Measurements from ENCODE around the gene OSM. TPM values are rescaled to one million over a fixed set of nuclear protein-coding genes. Genes with fewer than 3 reads are reported as not detected.

The OSM gene
- total RNA-seq, 4 donors from 2014 or later: 0.19 to 5.7 (median 0.19) TPM; not detected in 1

DNA sequence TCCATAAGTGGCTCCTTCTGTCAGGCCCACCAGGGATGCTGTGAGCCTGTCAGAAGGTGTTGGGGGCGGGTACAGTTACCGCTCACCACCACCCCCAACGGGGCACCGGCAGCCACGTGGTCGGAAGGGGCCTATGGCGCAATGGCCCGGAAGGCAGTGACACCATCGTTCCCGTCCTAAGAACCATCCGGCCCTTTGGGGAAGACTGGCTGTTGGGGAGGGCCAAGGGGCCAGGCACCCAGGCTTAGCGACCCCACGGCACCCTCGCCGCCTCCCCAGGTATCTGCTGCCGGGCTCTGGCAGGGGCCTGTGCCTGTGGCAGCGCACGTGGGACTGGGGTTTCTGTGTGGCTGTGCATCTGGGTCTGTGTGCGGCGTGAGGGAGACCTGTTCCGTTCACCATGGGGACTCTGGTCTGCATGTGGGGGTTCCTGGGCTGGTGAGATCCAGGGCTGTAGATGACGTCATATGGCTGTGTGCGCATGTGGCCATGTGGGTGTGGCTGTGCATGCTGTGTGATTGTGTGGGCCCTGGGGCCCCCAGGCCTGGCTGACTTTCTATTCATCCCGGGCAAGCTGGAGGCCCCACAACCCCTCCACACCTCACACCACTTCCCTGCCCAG lies 717 bp downstream of the OSM start:
- Histone ChIP-seq H3K4me1 (peaks cover 17 to 37% (median 20%) of the 10 kb centered on the region in 3 donors), H3K9me3 (no peaks in the 10 kb centered on the region), H3K36me3 (no peaks in the 10 kb centered on the region), H3K27ac (peak overlapping the region; percentile 32 to 82 (median 60)), H3K27me3 (no peaks in the 10 kb centered on the region), H3K4me3 (peak overlapping the region in 3 of 4 donors; percentile 31 to 50 (median 36))
- WGBS, 2 donors: 37 to 64% methylated on average over 9 to 13 of the region's 24 CpGs
- intact Hi-C loops (cut with DNase I): no loop called here
- TF ChIP-seq POLR2A (IDR thresholded peaks at IDR 0.05): peak in 1 of 4 donors; percentile 64
- TF ChIP-seq, protein P1, sequence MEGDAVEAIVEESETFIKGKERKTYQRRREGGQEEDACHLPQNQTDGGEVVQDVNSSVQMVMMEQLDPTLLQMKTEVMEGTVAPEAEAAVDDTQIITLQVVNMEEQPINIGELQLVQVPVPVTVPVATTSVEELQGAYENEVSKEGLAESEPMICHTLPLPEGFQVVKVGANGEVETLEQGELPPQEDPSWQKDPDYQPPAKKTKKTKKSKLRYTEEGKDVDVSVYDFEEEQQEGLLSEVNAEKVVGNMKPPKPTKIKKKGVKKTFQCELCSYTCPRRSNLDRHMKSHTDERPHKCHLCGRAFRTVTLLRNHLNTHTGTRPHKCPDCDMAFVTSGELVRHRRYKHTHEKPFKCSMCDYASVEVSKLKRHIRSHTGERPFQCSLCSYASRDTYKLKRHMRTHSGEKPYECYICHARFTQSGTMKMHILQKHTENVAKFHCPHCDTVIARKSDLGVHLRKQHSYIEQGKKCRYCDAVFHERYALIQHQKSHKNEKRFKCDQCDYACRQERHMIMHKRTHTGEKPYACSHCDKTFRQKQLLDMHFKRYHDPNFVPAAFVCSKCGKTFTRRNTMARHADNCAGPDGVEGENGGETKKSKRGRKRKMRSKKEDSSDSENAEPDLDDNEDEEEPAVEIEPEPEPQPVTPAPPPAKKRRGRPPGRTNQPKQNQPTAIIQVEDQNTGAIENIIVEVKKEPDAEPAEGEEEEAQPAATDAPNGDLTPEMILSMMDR (IDR thresholded peaks at IDR 0.05): no peak
- peak; percentile 51 for DNase-seq

DNA sequence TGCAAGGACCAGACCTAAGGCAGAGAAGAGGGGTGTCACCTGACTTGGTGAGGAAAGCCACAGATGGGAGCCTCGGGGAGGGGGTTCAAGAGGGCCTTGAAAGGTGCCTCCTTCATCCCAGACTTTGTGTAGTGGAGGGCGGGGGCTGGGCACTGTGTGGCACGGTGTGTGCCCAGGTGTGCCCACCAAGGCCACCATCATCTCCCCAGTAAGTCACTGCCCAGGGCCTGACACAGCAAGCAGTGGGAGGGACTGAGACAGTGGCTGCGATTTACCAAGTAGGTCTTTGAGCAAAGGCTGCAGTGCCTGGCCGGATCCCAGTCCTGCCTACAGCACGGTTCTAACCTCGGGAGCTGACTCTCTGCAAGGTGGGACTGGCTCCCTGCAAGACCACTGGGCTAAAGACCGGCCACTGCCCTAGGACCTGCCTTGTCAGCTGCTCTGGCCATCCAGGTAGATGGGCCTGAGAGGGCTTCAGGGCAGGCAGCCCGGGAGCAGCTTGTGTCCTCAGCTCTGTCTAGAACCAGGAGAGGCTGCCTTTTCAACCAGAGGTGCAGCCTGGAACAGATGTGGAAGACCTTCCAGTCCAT lies 1.4 kb downstream of the OSM start:
- no peaks in the 10 kb centered on the region for H3K27me3 ChIP-seq
- H3K27ac ChIP-seq: peak overlapping the region in 2 of 4 donors; percentile 49 to 72
- TF ChIP-seq POLR2A (IDR thresholded peaks at IDR 0.05): no peak
- TF ChIP-seq, protein P1 (IDR thresholded peaks at IDR 0.05): no peak
- peak overlapping the region in 1 of 4 donors; percentile 50 for H3K4me3 ChIP-seq
- 83 to 89% methylated on average over 2 to 6 of the region's 9 CpGs for WGBS, 2 donors
- intact Hi-C loops (cut with DNase I): no loop called here
- H3K4me1 ChIP-seq: peaks cover 17 to 37% (median 20%) of the 10 kb centered on the region in 3 donors
- H3K9me3 ChIP-seq: no peaks in the 10 kb centered on the region
- DNase-seq: no peak
- H3K36me3 ChIP-seq: no peaks in the 10 kb centered on the region

DNA sequence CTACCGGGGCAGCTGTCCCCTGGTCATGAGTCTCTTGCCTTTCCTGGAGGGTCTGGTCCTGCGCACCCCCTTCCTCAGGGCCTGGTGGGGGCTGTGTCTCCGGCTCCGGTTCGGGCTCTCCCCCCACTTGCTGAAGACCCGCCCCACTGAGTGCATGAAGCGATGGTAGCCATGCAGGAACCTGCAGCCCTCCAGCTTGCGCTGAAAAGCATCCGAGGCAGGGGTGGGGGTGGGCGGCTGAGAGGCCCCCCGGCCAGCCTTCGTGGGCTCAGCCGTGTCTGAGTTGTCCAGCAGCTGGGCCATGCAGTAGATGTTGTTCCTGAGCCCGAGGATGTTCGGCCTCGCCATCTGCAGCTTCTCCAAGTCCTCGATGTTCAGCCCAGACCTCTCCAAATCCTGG lies 2.8 kb downstream of the OSM start:
- Histone ChIP-seq H3K27me3 (no peaks in the 10 kb centered on the region), H3K36me3 (no peaks in the 10 kb centered on the region), H3K9me3 (no peaks in the 10 kb centered on the region), H3K27ac (no peak overlapping the region), H3K4me1 (peaks cover 17 to 37% (median 20%) of the 10 kb centered on the region in 3 donors), H3K4me3 (no peak overlapping the region)
- TF ChIP-seq POLR2A (IDR thresholded peaks at IDR 0.05): no peak
- TF ChIP-seq, protein P1 (IDR thresholded peaks at IDR 0.05): no peak
- WGBS, 2 donors: no CpG with 5 or more reads among the region's 17 CpGs
- intact Hi-C loops (cut with DNase I): no loop called here
- no peak for DNase-seq

DNA sequence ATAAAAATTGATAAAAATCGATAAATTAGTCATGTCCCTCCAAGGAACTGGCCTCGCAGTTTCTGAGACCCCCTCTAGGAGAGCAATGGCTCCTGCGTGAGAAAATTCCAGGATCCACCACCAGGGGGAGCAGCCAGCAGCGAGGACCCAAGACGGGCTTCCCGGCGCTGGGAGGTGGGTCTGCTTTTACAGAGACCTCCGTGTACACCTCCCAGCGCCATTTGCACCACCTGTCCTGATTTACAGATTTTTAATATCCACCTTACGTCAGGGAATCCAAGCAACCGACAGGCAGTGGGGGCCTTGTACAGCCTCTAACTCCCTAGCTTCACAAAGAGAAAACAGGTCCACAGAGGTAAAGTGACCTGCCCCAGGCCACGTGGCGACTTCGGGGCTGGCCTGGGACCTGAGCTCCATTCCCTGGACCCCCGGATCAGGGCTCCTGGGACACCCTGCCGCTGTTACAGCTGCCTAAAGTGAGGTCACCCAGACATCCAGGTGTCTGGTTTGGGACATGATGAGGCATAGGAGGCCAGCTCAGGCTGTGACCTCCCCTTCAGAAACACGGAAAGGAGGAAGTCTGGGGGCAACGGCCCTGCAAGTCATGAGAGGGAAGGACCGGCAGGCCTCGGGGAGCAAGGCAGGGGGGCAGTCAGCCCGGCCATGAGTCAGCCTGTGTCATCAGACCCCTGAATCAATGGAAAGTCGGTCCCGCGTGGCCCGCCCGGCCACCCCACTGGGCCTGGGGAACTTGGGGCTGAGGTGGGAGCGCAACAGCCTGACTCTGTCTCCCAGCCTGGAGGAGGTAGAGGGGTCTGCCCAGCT lies 3.5 kb downstream of the OSM start:
- DNase-seq: no peak
- peaks cover 17 to 34% (median 20%) of the 10 kb centered on the region in 3 donors for H3K4me1 ChIP-seq

More for the DNA sequence above, 3.5 kb downstream of the OSM start:
- Histone ChIP-seq H3K36me3 (no peaks in the 10 kb centered on the region), H3K4me3 (peak overlapping the region in 3 of 4 donors; percentile 6 to 48 (median 11)), H3K9me3 (no peaks in the 10 kb centered on the region), H3K27me3 (no peaks in the 10 kb centered on the region), H3K27ac (peak overlapping the region in 1 of 4 donors; percentile 47)
- TF ChIP-seq, protein P1 (IDR thresholded peaks at IDR 0.05): peak; percentile 94 to 100 (median 98)
- no peak for TF ChIP-seq POLR2A (IDR thresholded peaks at IDR 0.05)
- intact Hi-C loops (cut with DNase I): no loop called here
- WGBS, 2 donors: 8 to 22% methylated on average over 13 to 23 of the region's 27 CpGs
